Keratinocyte (primary cell): ENCODE data around the gene FTSJ1. TPM values are rescaled to one million over a fixed set of nuclear protein-coding genes. Genes with fewer than 3 reads are reported as not detected.

Experiments used
- DNase-seq: peaks from one replicate; pipeline ENCODE4 v3.0.0-alpha.2; 2011; ENCODE audit warnings: low read depth, missing footprints, low spot score
- FAIRE-seq: peaks from 2 replicates; lab custom pipeline; 2011; peaks lifted over from hg19 to GRCh38; lab: Jason Lieb, UNC
- H2AFZ ChIP-seq: 2 replicates; pipeline ENCODE4 v1.6.0; 2012; ENCODE audit warnings: low read length, control low read depth, inconsistent platforms; ENCODE audit not compliant: control insufficient read depth
- H3K27ac ChIP-seq: 2 replicates; pipeline ENCODE4 v1.5.1; 2011; ENCODE audit warnings: low read length; ENCODE audit not compliant: control insufficient read depth, insufficient read depth
- H3K27me3 ChIP-seq: 3 replicates; pipeline ENCODE4 v1.6.0; 2011; ENCODE audit warnings: low read length; ENCODE audit not compliant: control insufficient read depth, insufficient read depth; ENCODE audit errors: extremely low read depth
- H3K36me3 ChIP-seq, 2 experiments: 2 replicates in 1 of 2; 3 replicates in 1 of 2; pipeline ENCODE4 v1.5.1; 2011; ENCODE audit warnings: low read length in 2 of 2, mild to moderate bottlenecking in 1 of 2; ENCODE audit not compliant: control insufficient read depth in 2 of 2, insufficient read depth in 2 of 2; ENCODE audit errors: extremely low read depth in 1 of 2
- H3K4me1 ChIP-seq: 3 replicates; pipeline ENCODE4 v1.5.1; 2011; ENCODE audit warnings: low read length; ENCODE audit not compliant: control insufficient read depth, insufficient read depth; ENCODE audit errors: extremely low read depth
- H3K4me2 ChIP-seq: 3 replicates; pipeline ENCODE4 v1.6.0; 2011; ENCODE audit warnings: low read depth, low read length; ENCODE audit not compliant: control insufficient read depth, insufficient read depth; ENCODE audit errors: extremely low read depth
- H3K4me3 ChIP-seq, 3 experiments: fragments of 200-600 bp in 1 of 3; sonication (generic) in 1 of 3; 2 replicates in 2 of 3; 3 replicates in 1 of 3; pipeline ENCODE4 v1.5.1; 2011 to 2016; ENCODE audit warnings: low read length in 3 of 3, mild to moderate bottlenecking in 3 of 3, control low read depth in 2 of 3, inconsistent platforms in 1 of 3, low read depth in 1 of 3, mixed read lengths in 1 of 3, mixed run types in 1 of 3, moderate library complexity in 1 of 3; ENCODE audit not compliant: control insufficient read depth in 2 of 3, insufficient read depth in 2 of 3; ENCODE audit errors: extremely low read depth in 1 of 3
- H3K79me2 ChIP-seq: 2 replicates; pipeline ENCODE4 v1.6.0; 2012; ENCODE audit warnings: low read length; ENCODE audit not compliant: control insufficient read depth, insufficient read depth
- H3K9ac ChIP-seq: 3 replicates; pipeline ENCODE4 v1.6.0; 2011; ENCODE audit warnings: low read length; ENCODE audit not compliant: control insufficient read depth, insufficient read depth; ENCODE audit errors: extremely low read depth
- H3K9me1 ChIP-seq: 3 replicates; pipeline ENCODE4 v1.6.0; 2011; ENCODE audit warnings: low read length; ENCODE audit not compliant: control insufficient read depth, insufficient read depth; ENCODE audit errors: extremely low read depth
- H3K9me3 ChIP-seq: 2 replicates; pipeline ENCODE4 v1.5.1; 2012; ENCODE audit warnings: low read depth, low read length; ENCODE audit not compliant: control insufficient read depth
- H4K20me1 ChIP-seq: 3 replicates; pipeline ENCODE4 v1.6.0; 2011; ENCODE audit warnings: low read length; ENCODE audit not compliant: control insufficient read depth, insufficient read depth; ENCODE audit errors: extremely low read depth
- EZH2 ChIP-seq: IDR thresholded peaks from one replicate; pipeline ENCODE4 v1.6.1; 2012; ENCODE audit warnings: inconsistent platforms, mild to moderate bottlenecking, low read length, moderate library complexity
- dilution Hi-C: fragments of 300-500 bp; cut with MboI; formaldehyde crosslinking; loops from one replicate; pipeline ENCODE4 v1.7.0; 2020; ENCODE audit warnings: low sequenced_read_pairs; ENCODE audit not compliant: extremely low pct_ligation_motif_present
- polyA plus RNA-seq, 5 experiments: library from polyadenylated mRNA; depleted of rRNA in 3 of 5; stranded (reverse) in 3 of 5; stranded (forward) in 1 of 5; unstranded in 1 of 5; fragments of >200 nt; gene quantifications; 1 replicate in 1 of 5; 2 replicates in 3 of 5; 3 replicates in 1 of 5; pipeline versions ENCODE4 v1.2.1 to v1.2.3, GENCODE V29; 2011 to 2012; ENCODE audit warnings: missing spikeins in 2 of 5, low read depth in 1 of 5, low replicate concordance in 1 of 5
- TF ChIP-seq, protein P1 (sequence below), 3 experiments: IDR thresholded peaks in 1 of 3; conservative IDR thresholded peaks in 1 of 3; optimal IDR thresholded peaks in 1 of 3; 2 replicates in 2 of 3; 3 replicates in 1 of 3; pipeline versions ENCODE3 to v1.5.1; 2011; ENCODE audit warnings: low read length in 3 of 3, mild to moderate bottlenecking in 3 of 3, moderate library complexity in 2 of 3, control low read depth in 1 of 3, inconsistent platforms in 1 of 3; ENCODE audit not compliant: insufficient read depth in 2 of 3; ENCODE audit errors: extremely low read depth in 1 of 3

The FTSJ1 gene
- polyA plus RNA-seq, 1 donor (not counting 4 experiments of a cell fraction or from before 2014, with no cell fraction given): 60.6 TPM

- DNase-seq (no peak), FAIRE-seq (no peak)
- Histone ChIP-seq H3K4me2 (no peak overlapping the region), H3K79me2 (no peaks in the 10 kb centered on the region), H3K27ac (no peak overlapping the region), H3K9me3 (peaks cover 5% of the 10 kb centered on the region), H3K4me1 (peaks cover 5% of the 10 kb centered on the region), H3K4me3 (no peak overlapping the region), H3K9ac (no peak overlapping the region), H4K20me1 (no peaks in the 10 kb centered on the region), H3K36me3 (peaks cover 10 to 23% of the 10 kb centered on the region in 2 experiments), H2AFZ (no peak overlapping the region), H3K27me3 (no peaks in the 10 kb centered on the region), H3K9me1 (no peaks in the 10 kb centered on the region)
- TF ChIP-seq, protein P1, sequence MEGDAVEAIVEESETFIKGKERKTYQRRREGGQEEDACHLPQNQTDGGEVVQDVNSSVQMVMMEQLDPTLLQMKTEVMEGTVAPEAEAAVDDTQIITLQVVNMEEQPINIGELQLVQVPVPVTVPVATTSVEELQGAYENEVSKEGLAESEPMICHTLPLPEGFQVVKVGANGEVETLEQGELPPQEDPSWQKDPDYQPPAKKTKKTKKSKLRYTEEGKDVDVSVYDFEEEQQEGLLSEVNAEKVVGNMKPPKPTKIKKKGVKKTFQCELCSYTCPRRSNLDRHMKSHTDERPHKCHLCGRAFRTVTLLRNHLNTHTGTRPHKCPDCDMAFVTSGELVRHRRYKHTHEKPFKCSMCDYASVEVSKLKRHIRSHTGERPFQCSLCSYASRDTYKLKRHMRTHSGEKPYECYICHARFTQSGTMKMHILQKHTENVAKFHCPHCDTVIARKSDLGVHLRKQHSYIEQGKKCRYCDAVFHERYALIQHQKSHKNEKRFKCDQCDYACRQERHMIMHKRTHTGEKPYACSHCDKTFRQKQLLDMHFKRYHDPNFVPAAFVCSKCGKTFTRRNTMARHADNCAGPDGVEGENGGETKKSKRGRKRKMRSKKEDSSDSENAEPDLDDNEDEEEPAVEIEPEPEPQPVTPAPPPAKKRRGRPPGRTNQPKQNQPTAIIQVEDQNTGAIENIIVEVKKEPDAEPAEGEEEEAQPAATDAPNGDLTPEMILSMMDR (optimal IDR thresholded peaks at IDR 0.05 in 1 of 3, IDR thresholded peaks at IDR 0.05 in 1 of 3, conservative IDR thresholded peaks at IDR 0.05 in 1 of 3; ENCODE audit: extremely low read depth in 1 of 3, insufficient read depth in 2 of 3, low read length in 3 of 3): no peak
- no peak for TF ChIP-seq EZH2
- dilution Hi-C loops: no loop called here
Observed at GRCh38 chrX:48456628-48457331, 19.2 kb upstream of the FTSJ1 start.

- DNase-seq: no peak
- no peak for FAIRE-seq
- no peak overlapping the region for H3K9ac ChIP-seq
- H3K27me3 ChIP-seq: no peaks in the 10 kb centered on the region
- no peak overlapping the region for H3K4me2 ChIP-seq
- no peak overlapping the region for H2AFZ ChIP-seq
- H3K9me1 ChIP-seq: no peaks in the 10 kb centered on the region
- peaks cover 9% of the 10 kb centered on the region for H3K4me1 ChIP-seq
- H3K9me3 ChIP-seq: peaks cover 5% of the 10 kb centered on the region
- peaks cover 5% of the 10 kb centered on the region for H3K79me2 ChIP-seq
- dilution Hi-C loops: no loop called here
- no peaks in the 10 kb centered on the region for H4K20me1 ChIP-seq
- no peak overlapping the region for H3K27ac ChIP-seq
- peaks cover 14 to 27% of the 10 kb centered on the region in 2 experiments for H3K36me3 ChIP-seq
- TF ChIP-seq, protein P1 (optimal IDR thresholded peaks at IDR 0.05 in 1 of 3, IDR thresholded peaks at IDR 0.05 in 1 of 3, conservative IDR thresholded peaks at IDR 0.05 in 1 of 3; ENCODE audit: extremely low read depth in 1 of 3, insufficient read depth in 2 of 3, low read length in 3 of 3): no peak
- no peak for TF ChIP-seq EZH2
- H3K4me3 ChIP-seq: no peak overlapping the region
Observed at GRCh38 chrX:48458711-48459110, 17.3 kb upstream of the FTSJ1 start.
